Gastroesophageal sphincter (tissue), 3 donors: ENCODE data around the gene FBXO41.

Experiments
- CTCF ChIP-seq, 4 experiments: fragments of 200-600 bp in 2 of 4; fragments of 450-650 bp in 2 of 4; sonication (generic) in 1 of 4; IDR thresholded peaks; one replicate each; pipeline ENCODE4 v1.5.1; 2017 to 2019; ENCODE audit warnings: antibody characterized with exemption in 4 of 4, mild to moderate bottlenecking in 2 of 4, moderate library complexity in 2 of 4
- POLR2A ChIP-seq, 2 donors: fragments of 450-650 bp; IDR thresholded peaks; one replicate each; pipeline ENCODE4 v1.6.1; 2017; ENCODE audit warnings: antibody characterized with exemption in 2 of 2, mild to moderate bottlenecking in 2 of 2, moderate library complexity in 1 of 2

- TF ChIP-seq CTCF (IDR thresholded peaks at IDR 0.05) (no peak), POLR2A (IDR thresholded peaks at IDR 0.05) (no peak)
Observed at GRCh38 chr2:73291461-73292315, 7.4 kb upstream of the FBXO41 start.
